GM21528 (cell line): ENCODE data around the gene ZNF831.

Experiments used
- ATAC-seq: cut with Tn5 transposase; IDR thresholded peaks from one replicate; pipeline ENCODE4 v1.9.1; 2021; ENCODE audit warnings: mild to moderate bottlenecking, moderate library complexity; ENCODE audit not compliant: unreplicated experiment, low FRiP score

ZNF831 gene

GRCh38 chr20:59207235-59207634 lies 43.6 kb downstream of the ZNF831 start:
- ATAC-seq: no peak

- no peak for ATAC-seq
Observed at GRCh38 chr20:59207742-59208357, 44.2 kb downstream of the ZNF831 start.

GRCh38 chr20:59210186-59210585 lies 46.6 kb downstream of the ZNF831 start:
- ATAC-seq: no peak

- ATAC-seq: no peak
Observed at GRCh38 chr20:59211208-59211765, 47.7 kb downstream of the ZNF831 start.

GRCh38 chr20:59214073-59214472 lies 50.5 kb downstream of the ZNF831 start:
- no peak for ATAC-seq

- ATAC-seq: no peak
Observed at GRCh38 chr20:59214606-59215547, 51.3 kb downstream of the ZNF831 start.

- ATAC-seq: no peak
Observed at GRCh38 chr20:59217173-59217572, 53.6 kb downstream of the ZNF831 start.

GRCh38 chr20:59217794-59218280 lies 54.2 kb downstream of the ZNF831 start:
- no peak for ATAC-seq

- ATAC-seq: no peak
Observed at GRCh38 chr20:59219211-59219610, 55.6 kb downstream of the ZNF831 start.

- no peak for ATAC-seq
Observed at GRCh38 chr20:59220161-59220560, 56.5 kb downstream of the ZNF831 start.

GRCh38 chr20:59221049-59221706 lies 57.6 kb downstream of the ZNF831 start:
- no peak for ATAC-seq

- no peak for ATAC-seq
Observed at GRCh38 chr20:59221707-59222252, 58.2 kb downstream of the ZNF831 start.

GRCh38 chr20:59222253-59223181 lies 58.9 kb downstream of the ZNF831 start:
- peak; percentile 79 for ATAC-seq

- no peak for ATAC-seq
Observed at GRCh38 chr20:59223182-59223601, 59.6 kb downstream of the ZNF831 start.

- no peak for ATAC-seq
Observed at GRCh38 chr20:59223750-59224149, 60.1 kb downstream of the ZNF831 start.

GRCh38 chr20:59224236-59224635 lies 60.6 kb downstream of the ZNF831 start:
- ATAC-seq: no peak

GRCh38 chr20:59230385-59230784 lies 66.8 kb downstream of the ZNF831 start:
- no peak for ATAC-seq

- ATAC-seq: no peak
Observed at GRCh38 chr20:59231124-59231804, 67.6 kb downstream of the ZNF831 start.

- ATAC-seq: no peak
Observed at GRCh38 chr20:59232618-59233017, 69.0 kb downstream of the ZNF831 start.
